Osteoblast (primary cell): ENCODE measurements around the gene ARL6IP4. TPM values are rescaled to one million over a fixed set of nuclear protein-coding genes. Genes with fewer than 3 reads are reported as not detected.

Experiments used
- DNase-seq: peaks from one replicate; pipeline ENCODE4 v3.0.0; 2011; ENCODE audit warnings: low spot score, mixed read lengths; ENCODE audit not compliant: insufficient read length; ENCODE audit errors: missing footprints
- H2AFZ ChIP-seq: 2 replicates; pipeline ENCODE4 v1.6.0; 2011; ENCODE audit warnings: mild to moderate bottlenecking, low read length
- H3K27ac ChIP-seq: 2 replicates; pipeline ENCODE4 v1.5.1; 2011; ENCODE audit warnings: mild to moderate bottlenecking, low read depth, low read length, moderate library complexity
- H3K27me3 ChIP-seq: 2 replicates; pipeline ENCODE4 v1.6.0; 2012; ENCODE audit warnings: mild to moderate bottlenecking, control low read depth, inconsistent platforms, low read length, moderate library complexity; ENCODE audit not compliant: insufficient read depth
- H3K36me3 ChIP-seq: 2 replicates; pipeline ENCODE4 v1.5.1; 2011; ENCODE audit warnings: mild to moderate bottlenecking, low read length, control low read depth, moderate library complexity; ENCODE audit not compliant: insufficient read depth
- H3K4me1 ChIP-seq: 2 replicates; pipeline ENCODE4 v1.5.1; 2011; ENCODE audit warnings: mild to moderate bottlenecking, low read length, control low read depth, moderate library complexity; ENCODE audit not compliant: insufficient read depth
- H3K4me2 ChIP-seq: 2 replicates; pipeline ENCODE4 v1.6.0; 2011; ENCODE audit warnings: mild to moderate bottlenecking, low read length; ENCODE audit not compliant: insufficient read depth
- H3K4me3 ChIP-seq: fragments of 200-600 bp; sonication (generic); 3 replicates; pipeline ENCODE4 v1.5.1; 2012; ENCODE audit warnings: mild to moderate bottlenecking, low read length, inconsistent platforms; ENCODE audit not compliant: insufficient read depth
- H3K79me2 ChIP-seq: 2 replicates; pipeline ENCODE4 v1.6.0; 2012; ENCODE audit warnings: mild to moderate bottlenecking, low read length, control low read depth, inconsistent platforms; ENCODE audit not compliant: insufficient read depth
- H3K9me3 ChIP-seq: 2 replicates; pipeline ENCODE4 v1.5.1; 2011; ENCODE audit warnings: low read depth, low read length, control low read depth
- H4K20me1 ChIP-seq: 2 replicates; pipeline ENCODE4 v1.6.0; 2012; ENCODE audit warnings: mild to moderate bottlenecking, low read length, control low read depth; ENCODE audit not compliant: insufficient read depth
- total RNA-seq: library from RNA; depleted of rRNA; stranded (reverse); fragments of >200 nt; gene quantifications from 2 replicates; pipeline ENCODE4 v1.2.3, GENCODE V29; 2012
- TF ChIP-seq, protein P1 (sequence below): IDR thresholded peaks from 2 replicates; pipeline ENCODE4 v1.5.1; 2011; ENCODE audit warnings: mild to moderate bottlenecking, low read depth, low read length, moderate library complexity; ENCODE audit errors: extremely low read depth

Gene ARL6IP4
- total RNA-seq, 1 donor, result 118 TPM

DNA sequence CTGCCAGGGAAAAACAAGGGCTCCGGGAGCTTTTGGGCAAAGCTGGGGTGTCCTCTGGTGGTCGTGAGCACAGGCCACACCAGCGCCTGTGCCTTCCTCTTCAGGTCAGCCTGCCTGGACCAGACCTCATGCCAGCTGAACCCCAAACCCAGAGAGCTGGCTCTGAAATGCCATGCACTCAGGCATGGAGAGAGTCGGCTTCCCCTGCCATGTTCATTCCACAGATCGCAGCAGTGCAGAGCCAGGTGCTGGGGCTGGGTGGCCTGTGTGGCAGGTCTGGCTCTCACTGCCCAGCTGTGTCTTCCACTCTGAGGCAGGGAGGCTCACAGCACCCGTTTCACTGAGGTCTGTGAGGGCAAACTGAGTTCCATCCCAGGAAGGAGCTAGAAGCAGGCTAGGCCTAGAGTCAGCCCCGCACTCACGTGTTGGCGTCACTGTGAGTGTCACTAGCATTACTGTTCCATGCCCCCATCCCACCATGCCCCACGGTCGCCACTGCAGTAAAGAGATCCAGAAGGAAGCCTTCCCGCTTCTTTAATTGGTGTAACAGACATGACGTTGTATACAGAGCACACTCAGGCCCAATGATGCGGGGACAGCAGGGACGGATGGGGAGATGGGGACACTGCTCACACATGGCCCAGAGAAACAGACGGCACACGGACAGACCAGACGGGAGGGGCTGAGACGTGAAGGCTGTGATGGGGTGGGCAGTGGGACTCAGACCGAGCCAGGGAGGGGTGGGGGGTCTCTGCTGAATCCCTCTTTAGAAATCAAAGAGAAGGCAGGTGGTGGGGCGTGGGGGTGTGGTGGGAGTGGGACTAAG is 2.7 kb downstream of the ARL6IP4 start:
- no peak overlapping the region for H3K4me3 ChIP-seq
- H4K20me1 ChIP-seq, result peaks cover 12% of the 10 kb centered on the region
- H3K4me1 ChIP-seq, result peaks cover 45% of the 10 kb centered on the region
- peaks cover 50% of the 10 kb centered on the region for H3K79me2 ChIP-seq
- H2AFZ ChIP-seq, result no peak overlapping the region
- H3K36me3 ChIP-seq, result peaks cover 13% of the 10 kb centered on the region
- no peak overlapping the region for H3K27ac ChIP-seq
- TF ChIP-seq, protein P1, sequence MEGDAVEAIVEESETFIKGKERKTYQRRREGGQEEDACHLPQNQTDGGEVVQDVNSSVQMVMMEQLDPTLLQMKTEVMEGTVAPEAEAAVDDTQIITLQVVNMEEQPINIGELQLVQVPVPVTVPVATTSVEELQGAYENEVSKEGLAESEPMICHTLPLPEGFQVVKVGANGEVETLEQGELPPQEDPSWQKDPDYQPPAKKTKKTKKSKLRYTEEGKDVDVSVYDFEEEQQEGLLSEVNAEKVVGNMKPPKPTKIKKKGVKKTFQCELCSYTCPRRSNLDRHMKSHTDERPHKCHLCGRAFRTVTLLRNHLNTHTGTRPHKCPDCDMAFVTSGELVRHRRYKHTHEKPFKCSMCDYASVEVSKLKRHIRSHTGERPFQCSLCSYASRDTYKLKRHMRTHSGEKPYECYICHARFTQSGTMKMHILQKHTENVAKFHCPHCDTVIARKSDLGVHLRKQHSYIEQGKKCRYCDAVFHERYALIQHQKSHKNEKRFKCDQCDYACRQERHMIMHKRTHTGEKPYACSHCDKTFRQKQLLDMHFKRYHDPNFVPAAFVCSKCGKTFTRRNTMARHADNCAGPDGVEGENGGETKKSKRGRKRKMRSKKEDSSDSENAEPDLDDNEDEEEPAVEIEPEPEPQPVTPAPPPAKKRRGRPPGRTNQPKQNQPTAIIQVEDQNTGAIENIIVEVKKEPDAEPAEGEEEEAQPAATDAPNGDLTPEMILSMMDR, result no peak
- DNase-seq, result peak; percentile 85
- H3K4me2 ChIP-seq, result peak overlapping the region; percentile 95
- H3K27me3 ChIP-seq, result no peaks in the 10 kb centered on the region
- no peaks in the 10 kb centered on the region for H3K9me3 ChIP-seq

DNA sequence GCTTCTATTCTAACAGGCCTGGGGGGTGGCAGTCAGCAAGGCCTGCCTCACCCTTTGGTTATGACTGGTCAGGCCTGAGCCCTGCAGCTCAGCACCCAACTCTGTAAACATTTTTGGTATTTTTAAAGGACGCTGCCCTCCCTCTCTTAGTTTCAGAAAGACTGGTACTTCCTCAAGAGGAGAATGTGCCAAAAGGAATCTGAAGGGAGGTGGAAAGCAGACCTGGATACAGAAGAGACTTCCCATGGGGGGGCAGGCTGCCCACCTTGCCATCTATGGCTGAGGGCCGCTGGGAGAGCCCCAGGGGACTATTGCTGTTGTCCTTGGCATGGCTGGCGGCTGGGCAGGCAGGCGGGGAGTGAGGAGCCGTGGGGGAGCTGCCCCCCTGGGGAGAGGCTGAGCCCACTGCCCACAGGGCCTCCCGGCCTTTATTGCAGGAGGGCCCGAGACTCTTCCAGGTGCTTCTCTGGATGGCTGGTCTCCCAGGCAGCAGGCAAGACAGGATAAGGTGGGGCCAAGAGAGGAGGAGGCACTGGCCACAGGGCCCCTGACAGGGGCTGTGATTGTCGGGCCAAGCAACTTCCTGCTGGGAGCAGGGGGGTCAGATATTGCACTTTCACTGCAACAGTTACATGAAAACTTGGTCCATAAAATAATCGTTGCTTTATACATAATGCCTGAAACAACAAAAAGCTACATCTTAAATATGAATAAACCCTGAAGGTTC is 3.5 kb downstream of the ARL6IP4 start:
- H4K20me1 ChIP-seq, result peaks cover 12% of the 10 kb centered on the region
- H3K36me3 ChIP-seq, result peaks cover 13% of the 10 kb centered on the region
- no peaks in the 10 kb centered on the region for H3K9me3 ChIP-seq
- peak; percentile 95 for DNase-seq
- H3K4me2 ChIP-seq, result peak overlapping the region; percentile 64
- H3K27me3 ChIP-seq, result no peaks in the 10 kb centered on the region
- H3K79me2 ChIP-seq, result peaks cover 42% of the 10 kb centered on the region
- H3K27ac ChIP-seq, result peak overlapping the region; percentile 28
- H2AFZ ChIP-seq, result peak overlapping the region; percentile 72
- no peak overlapping the region for H3K4me3 ChIP-seq
- TF ChIP-seq, protein P1, result no peak
- peaks cover 45% of the 10 kb centered on the region for H3K4me1 ChIP-seq

DNA sequence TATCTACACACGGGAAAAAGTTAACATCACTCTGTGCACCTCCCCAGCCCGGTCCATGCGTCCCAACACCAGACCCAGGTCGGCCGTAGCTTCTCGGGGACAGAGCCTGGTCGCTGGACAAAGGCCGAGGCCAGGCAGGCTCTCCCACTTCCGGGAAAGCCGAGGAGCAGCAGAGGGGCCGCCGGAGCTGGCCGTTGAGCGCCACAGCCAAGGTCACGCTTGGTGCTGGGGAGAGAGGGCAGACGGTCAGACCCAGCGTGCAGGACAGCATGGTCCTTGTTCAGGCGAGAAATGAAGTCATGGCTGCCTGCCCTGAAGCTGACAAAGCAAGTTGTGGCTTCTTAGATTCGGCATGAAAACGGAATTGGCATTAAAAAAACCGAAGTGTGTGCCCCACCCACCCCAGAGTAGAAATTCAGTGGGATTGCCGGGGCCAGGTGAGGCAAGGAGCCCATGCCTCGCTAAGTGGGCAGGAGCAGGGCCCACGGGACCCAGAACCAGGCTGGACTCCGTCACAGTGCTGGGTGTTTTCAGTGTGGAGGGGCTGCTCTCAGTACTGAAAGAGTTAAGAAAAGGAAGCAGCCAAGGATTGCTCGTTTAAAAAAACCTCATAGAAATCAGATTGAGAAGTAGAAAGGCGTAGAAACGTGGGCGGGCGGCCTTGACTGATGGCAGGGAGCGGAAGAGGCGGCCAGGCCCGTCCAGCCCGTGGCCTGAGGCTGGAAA is 4.3 kb downstream of the ARL6IP4 start:
- H3K4me1 ChIP-seq, result peaks cover 39% of the 10 kb centered on the region
- H3K79me2 ChIP-seq, result peaks cover 35% of the 10 kb centered on the region
- peaks cover 13% of the 10 kb centered on the region for H3K36me3 ChIP-seq
- DNase-seq, result peak; percentile 96
- peak overlapping the region; percentile 64 for H3K4me2 ChIP-seq
- peak overlapping the region; percentile 53 for H3K4me3 ChIP-seq
- TF ChIP-seq, protein P1, result no peak
- H2AFZ ChIP-seq, result peak overlapping the region; percentile 72
- peak overlapping the region; percentile 37 for H3K27ac ChIP-seq
- no peaks in the 10 kb centered on the region for H3K9me3 ChIP-seq
- H3K27me3 ChIP-seq, result no peaks in the 10 kb centered on the region
- H4K20me1 ChIP-seq, result peaks cover 12% of the 10 kb centered on the region
